ENCODE measurements around the gene GRM7.

DNA sequence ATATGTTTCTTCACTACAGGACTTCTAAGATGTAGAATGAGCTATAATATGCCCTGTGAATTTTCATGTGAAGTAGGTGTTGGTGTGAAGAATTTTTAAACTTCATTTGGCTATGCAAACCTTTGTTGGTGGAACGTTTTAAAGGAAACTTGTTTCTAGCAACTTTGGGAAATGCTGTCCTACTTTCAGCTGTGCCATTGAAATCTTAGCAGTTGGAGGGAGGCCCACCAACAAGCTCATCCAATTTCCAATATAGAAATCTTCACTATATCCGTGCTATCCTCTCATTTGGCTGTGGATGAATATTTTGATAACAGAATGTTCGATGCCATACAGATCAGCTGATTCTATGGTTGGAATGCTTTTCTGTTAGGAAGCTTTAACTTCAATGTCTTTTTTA, 51.3 kb downstream of the GRM7 start:
- TF ChIP-seq, protein P1, sequence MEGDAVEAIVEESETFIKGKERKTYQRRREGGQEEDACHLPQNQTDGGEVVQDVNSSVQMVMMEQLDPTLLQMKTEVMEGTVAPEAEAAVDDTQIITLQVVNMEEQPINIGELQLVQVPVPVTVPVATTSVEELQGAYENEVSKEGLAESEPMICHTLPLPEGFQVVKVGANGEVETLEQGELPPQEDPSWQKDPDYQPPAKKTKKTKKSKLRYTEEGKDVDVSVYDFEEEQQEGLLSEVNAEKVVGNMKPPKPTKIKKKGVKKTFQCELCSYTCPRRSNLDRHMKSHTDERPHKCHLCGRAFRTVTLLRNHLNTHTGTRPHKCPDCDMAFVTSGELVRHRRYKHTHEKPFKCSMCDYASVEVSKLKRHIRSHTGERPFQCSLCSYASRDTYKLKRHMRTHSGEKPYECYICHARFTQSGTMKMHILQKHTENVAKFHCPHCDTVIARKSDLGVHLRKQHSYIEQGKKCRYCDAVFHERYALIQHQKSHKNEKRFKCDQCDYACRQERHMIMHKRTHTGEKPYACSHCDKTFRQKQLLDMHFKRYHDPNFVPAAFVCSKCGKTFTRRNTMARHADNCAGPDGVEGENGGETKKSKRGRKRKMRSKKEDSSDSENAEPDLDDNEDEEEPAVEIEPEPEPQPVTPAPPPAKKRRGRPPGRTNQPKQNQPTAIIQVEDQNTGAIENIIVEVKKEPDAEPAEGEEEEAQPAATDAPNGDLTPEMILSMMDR (conservative IDR thresholded peaks at IDR 0.05; ENCODE audit: low read depth in 2 of 2) = no peak
- TF ChIP-seq EZH2 (IDR thresholded peaks at IDR 0.05; ENCODE audit: low read depth, unreplicated experiment) (no peak), JUNB (IDR thresholded peaks at IDR 0.05; ENCODE audit: unreplicated experiment) (no peak), CREB1 (CRISPR knock-in tag; IDR thresholded peaks at IDR 0.05; ENCODE audit: low read depth) (no peak), EZH2phosphoT487 (IDR thresholded peaks at IDR 0.05; ENCODE audit: unreplicated experiment) (no peak), ZNF114 (CRISPR knock-in tag; IDR thresholded peaks at IDR 0.05) (no peak)
- TF ChIP-seq, protein P2, sequence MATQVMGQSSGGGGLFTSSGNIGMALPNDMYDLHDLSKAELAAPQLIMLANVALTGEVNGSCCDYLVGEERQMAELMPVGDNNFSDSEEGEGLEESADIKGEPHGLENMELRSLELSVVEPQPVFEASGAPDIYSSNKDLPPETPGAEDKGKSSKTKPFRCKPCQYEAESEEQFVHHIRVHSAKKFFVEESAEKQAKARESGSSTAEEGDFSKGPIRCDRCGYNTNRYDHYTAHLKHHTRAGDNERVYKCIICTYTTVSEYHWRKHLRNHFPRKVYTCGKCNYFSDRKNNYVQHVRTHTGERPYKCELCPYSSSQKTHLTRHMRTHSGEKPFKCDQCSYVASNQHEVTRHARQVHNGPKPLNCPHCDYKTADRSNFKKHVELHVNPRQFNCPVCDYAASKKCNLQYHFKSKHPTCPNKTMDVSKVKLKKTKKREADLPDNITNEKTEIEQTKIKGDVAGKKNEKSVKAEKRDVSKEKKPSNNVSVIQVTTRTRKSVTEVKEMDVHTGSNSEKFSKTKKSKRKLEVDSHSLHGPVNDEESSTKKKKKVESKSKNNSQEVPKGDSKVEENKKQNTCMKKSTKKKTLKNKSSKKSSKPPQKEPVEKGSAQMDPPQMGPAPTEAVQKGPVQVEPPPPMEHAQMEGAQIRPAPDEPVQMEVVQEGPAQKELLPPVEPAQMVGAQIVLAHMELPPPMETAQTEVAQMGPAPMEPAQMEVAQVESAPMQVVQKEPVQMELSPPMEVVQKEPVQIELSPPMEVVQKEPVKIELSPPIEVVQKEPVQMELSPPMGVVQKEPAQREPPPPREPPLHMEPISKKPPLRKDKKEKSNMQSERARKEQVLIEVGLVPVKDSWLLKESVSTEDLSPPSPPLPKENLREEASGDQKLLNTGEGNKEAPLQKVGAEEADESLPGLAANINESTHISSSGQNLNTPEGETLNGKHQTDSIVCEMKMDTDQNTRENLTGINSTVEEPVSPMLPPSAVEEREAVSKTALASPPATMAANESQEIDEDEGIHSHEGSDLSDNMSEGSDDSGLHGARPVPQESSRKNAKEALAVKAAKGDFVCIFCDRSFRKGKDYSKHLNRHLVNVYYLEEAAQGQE (IDR thresholded peaks at IDR 0.05; ENCODE audit: unreplicated experiment) = no peak
